Thoracic aorta (tissue), 2 donors: Measurements from ENCODE around the gene DDX20. TPM values are rescaled to one million over a fixed set of nuclear protein-coding genes. Genes with fewer than 3 reads are reported as not detected.

ENCODE experiments used
- ATAC-seq: fragments of 150-250 bp; one replicate; pipeline ENCODE4 v1.8.0; 2017; ENCODE audit warnings: low read depth; ENCODE audit not compliant: insufficient number of reproducible peaks, low FRiP score
- DNase-seq: peaks from one replicate; pipeline ENCODE4 v3.0.0-alpha.2; 2020; ENCODE audit warnings: low spot score
- H3K27ac ChIP-seq, 2 donors: fragments of 200-600 bp; sonication (generic); 1 replicate in 1 of 2; 2 replicates in 1 of 2; pipeline ENCODE4 v1.5.1; 2016; ENCODE audit warnings: mild to moderate bottlenecking in 2 of 2, moderate library complexity in 2 of 2
- H3K27me3 ChIP-seq: fragments of 200-600 bp; sonication (generic); replicated peaks from 2 replicates; pipeline ENCODE4 v1.6.0; 2016; ENCODE audit warnings: mild to moderate bottlenecking; ENCODE audit not compliant: insufficient read depth
- H3K36me3 ChIP-seq: fragments of 200-600 bp; sonication (generic); one replicate; pipeline ENCODE4 v1.5.1; 2016
- H3K4me1 ChIP-seq, 2 donors: fragments of 200-600 bp; sonication (generic); 1 replicate in 1 of 2; 2 replicates in 1 of 2; pipeline versions ENCODE4 v1.5.1 to v1.6.0; 2016; ENCODE audit warnings: low read depth in 2 of 2, mild to moderate bottlenecking in 1 of 2; ENCODE audit not compliant: control insufficient read depth in 1 of 2
- H3K4me3 ChIP-seq: fragments of 200-600 bp; sonication (generic); 2 replicates; pipeline ENCODE4 v1.5.1; 2016; ENCODE audit warnings: mild to moderate bottlenecking
- H3K9me3 ChIP-seq: fragments of 200-600 bp; sonication (generic); 2 replicates; pipeline ENCODE4 v1.5.1; 2016
- CTCF ChIP-seq: fragments of 200-600 bp; sonication (generic); IDR thresholded peaks from one replicate; pipeline ENCODE4 v1.5.1; 2019; ENCODE audit warnings: antibody characterized with exemption
- total RNA-seq, 2 donors: library from RNA; depleted of rRNA; stranded (reverse); fragments of >200 nt; gene quantifications; one replicate each; pipeline versions ENCODE4 v1.1.0 to v1.2.3, GENCODE V29; 2016

Gene DDX20
- total RNA-seq, 2 donors from 2014 or later: 17.2 to 21.5 TPM

DNA sequence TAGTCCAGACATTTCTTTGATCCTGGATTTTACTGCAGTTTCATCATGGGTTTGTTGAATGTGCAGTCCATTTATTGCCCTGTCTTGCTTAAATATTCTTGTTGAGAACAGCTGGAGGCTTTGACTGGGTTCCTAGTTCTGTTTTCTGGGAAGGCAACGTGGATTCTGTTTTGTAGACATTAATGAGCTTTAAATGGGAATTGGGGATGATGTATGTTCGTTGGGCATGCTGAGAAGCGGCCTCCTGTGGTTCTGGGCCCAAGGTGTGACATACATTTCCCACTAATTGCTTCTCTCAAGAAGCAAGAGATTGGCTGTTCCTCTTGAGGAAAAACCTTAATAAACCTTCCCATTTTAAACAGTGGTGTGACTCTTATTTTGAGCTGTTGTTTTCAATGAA, 39.4 kb upstream of the DDX20 start:
- peaks cover 11 to 14% of the 10 kb centered on the region in 2 donors for H3K4me1 ChIP-seq
- no peaks in the 10 kb centered on the region for H3K9me3 ChIP-seq
- no peaks in the 10 kb centered on the region for H3K27me3 ChIP-seq
- no peak overlapping the region for H3K4me3 ChIP-seq
- TF ChIP-seq CTCF: no peak
- DNase-seq (no peak), ATAC-seq (no peak)
- no peak overlapping the region for H3K27ac ChIP-seq
- no peaks in the 10 kb centered on the region for H3K36me3 ChIP-seq

DNA sequence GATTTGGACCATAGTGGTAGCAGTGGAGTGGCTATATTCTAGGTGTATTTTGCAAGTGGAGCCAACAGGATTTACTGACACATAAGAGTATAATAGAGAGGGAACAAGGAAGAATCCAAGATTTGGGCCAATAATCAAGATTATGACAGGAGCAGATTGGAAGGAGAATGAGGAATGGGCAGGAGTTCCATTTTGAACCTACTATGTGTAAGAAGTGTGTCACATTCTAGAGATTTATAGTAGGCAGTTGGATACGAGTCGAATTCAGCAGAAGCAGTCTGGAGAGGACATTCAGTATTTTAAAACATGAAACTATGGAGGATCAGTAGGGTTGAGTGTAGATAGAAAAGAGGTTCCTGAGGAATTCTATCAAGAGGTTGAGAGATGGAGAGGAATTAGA, 38.3 kb upstream of the DDX20 start:
- ATAC-seq: no peak
- H3K27ac ChIP-seq: no peak overlapping the region

GRCh38 chr1:111719135-111719534, 36.6 kb upstream of the DDX20 start:
- no peak for TF ChIP-seq CTCF
- Histone ChIP-seq H3K9me3 (no peaks in the 10 kb centered on the region), H3K27me3 (no peaks in the 10 kb centered on the region), H3K4me3 (no peak overlapping the region), H3K4me1 (peaks cover 13 to 16% of the 10 kb centered on the region in 2 donors), H3K27ac (no peak overlapping the region), H3K36me3 (no peaks in the 10 kb centered on the region)
- DNase-seq (no peak), ATAC-seq (no peak)

More for the DNA sequence above, 38.3 kb upstream of the DDX20 start:
- H3K9me3 ChIP-seq: no peaks in the 10 kb centered on the region
- no peaks in the 10 kb centered on the region for H3K27me3 ChIP-seq
- TF ChIP-seq CTCF: no peak
- H3K4me3 ChIP-seq: no peak overlapping the region
- H3K4me1 ChIP-seq: peaks cover 13 to 16% of the 10 kb centered on the region in 2 donors
- no peaks in the 10 kb centered on the region for H3K36me3 ChIP-seq
- no peak for DNase-seq

DNA sequence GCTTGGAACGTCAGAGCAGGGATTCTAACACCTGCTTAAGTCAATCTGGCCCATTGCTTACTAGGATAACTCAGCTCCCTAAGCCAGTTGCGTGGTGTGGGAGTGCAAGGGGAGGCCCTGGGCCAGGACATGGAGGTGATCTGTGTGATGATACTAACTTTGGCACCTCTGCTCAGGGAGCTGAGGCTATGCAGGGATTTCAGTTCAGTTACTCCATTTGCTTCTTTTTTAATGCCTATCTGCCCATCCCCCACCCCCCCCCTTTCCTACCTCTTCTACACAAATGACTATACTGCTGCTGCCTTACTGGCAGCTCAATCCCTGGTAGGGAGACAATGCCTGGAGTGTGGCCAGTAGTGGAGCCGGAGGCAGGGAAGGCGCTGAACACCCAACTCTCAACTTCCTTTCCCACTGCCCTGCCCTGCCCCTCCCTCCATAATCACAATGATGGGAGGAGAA, 36.0 kb upstream of the DDX20 start:
- ATAC-seq (no peak), DNase-seq (no peak)
- peaks cover 13 to 16% of the 10 kb centered on the region in 2 donors for H3K4me1 ChIP-seq

GRCh38 chr1:111720274-111720976, 35.3 kb upstream of the DDX20 start:
- Histone ChIP-seq H3K27ac (peak overlapping the region; percentile 3 to 40), H3K9me3 (no peaks in the 10 kb centered on the region), H3K36me3 (no peaks in the 10 kb centered on the region), H3K4me3 (no peak overlapping the region), H3K4me1 (peaks cover 13 to 16% of the 10 kb centered on the region in 2 donors), H3K27me3 (no peaks in the 10 kb centered on the region)
- no peak for DNase-seq
- ATAC-seq: no peak
- no peak for TF ChIP-seq CTCF

More for the DNA sequence above, 36.0 kb upstream of the DDX20 start:
- H3K9me3 ChIP-seq: no peaks in the 10 kb centered on the region
- no peaks in the 10 kb centered on the region for H3K27me3 ChIP-seq
- TF ChIP-seq CTCF: no peak
- no peak overlapping the region for H3K4me3 ChIP-seq
- H3K36me3 ChIP-seq: no peaks in the 10 kb centered on the region
- H3K27ac ChIP-seq: peak overlapping the region; percentile 3 to 40
